GM12891 (cell line): Measurements from ENCODE around the gene PLXND1.
"Not testable (repeated sequence)": the region's sequence is repeated elsewhere in the genome, so short reads cannot be mapped to it uniquely, and the experiment has no call there.

Source experiments
- DNase-seq: peaks from one replicate; pipeline ENCODE4 v3.0.0; 2011; ENCODE audit warnings: low spot score; ENCODE audit not compliant: insufficient read length
- FAIRE-seq: peaks from 2 replicates; lab custom pipeline; 2011; peaks lifted over from hg19 to GRCh38; lab: Jason Lieb, UNC
- PAX5 ChIP-seq: IDR thresholded peaks from 2 replicates; pipeline ENCODE4 v1.6.1; 2011; ENCODE audit warnings: low read length, moderate library complexity, mild to moderate bottlenecking; ENCODE audit not compliant: insufficient read depth, severe bottlenecking
- POLR2A ChIP-seq: IDR thresholded peaks from 2 replicates; pipeline ENCODE4 v1.6.1; 2011; ENCODE audit warnings: low read depth, low read length, control low read depth
- POLR2AphosphoS5 ChIP-seq: IDR thresholded peaks from 2 replicates; pipeline ENCODE4 v1.6.1; 2011; ENCODE audit warnings: low read depth, low read length, control low read depth
- POU2F2 ChIP-seq: IDR thresholded peaks from 2 replicates; pipeline ENCODE4 v1.6.1; 2011; ENCODE audit warnings: low read depth, mild to moderate bottlenecking, control low read depth, low read length, moderate library complexity
- SPI1 ChIP-seq: IDR thresholded peaks from 2 replicates; pipeline ENCODE4 v1.6.1; 2011; ENCODE audit warnings: low read depth, low read length, control low read depth
- TAF1 ChIP-seq: IDR thresholded peaks from 2 replicates; pipeline ENCODE4 v1.6.1; 2011; ENCODE audit warnings: low read depth, low read length, control low read depth

PLXND1 gene

DNA sequence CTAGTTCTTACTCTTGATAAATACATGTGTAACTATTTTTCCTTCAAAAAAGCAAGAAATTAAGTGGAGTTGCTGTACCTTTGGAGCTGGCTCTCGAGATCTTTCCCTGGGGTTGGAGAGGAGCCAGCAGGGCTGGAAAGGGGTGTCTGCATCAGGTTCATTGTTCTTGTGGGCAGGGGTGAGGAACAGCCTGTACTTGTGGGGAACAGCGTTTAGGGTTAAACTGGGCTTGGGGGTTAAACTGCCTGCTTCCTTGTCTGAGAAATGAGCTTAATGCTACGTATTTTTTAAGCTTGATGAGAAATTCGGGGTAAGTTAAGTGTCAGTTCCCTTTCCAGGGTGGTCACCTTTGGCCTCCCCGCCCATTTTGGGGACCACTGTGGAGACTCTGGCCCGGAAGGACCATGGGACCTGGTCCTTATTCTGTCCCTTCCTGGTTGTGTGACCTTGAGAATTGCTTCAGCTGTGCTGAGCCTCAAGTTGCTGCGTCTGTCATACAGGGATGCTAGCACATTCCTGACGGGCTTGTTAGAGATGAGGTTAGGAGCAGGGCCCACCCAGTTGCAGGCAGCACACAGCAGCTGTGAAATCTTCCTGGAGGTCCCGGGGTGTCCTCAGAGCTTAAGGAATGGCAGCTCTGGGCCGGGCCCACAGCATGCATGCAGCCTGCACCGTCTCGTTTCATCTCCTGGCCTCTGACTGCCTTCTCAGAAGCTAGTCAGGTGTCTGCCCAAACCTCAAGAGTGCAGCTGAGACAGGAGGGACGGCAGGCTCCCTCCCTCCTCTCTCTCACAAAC, 51.9 kb downstream of the PLXND1 start:
- no peak for FAIRE-seq
- no peak for TF ChIP-seq PAX5
- TF ChIP-seq SPI1: no peak
- TF ChIP-seq POLR2AphosphoS5: no peak
- no peak for TF ChIP-seq POLR2A
- no peak for DNase-seq

GRCh38 chr3:129553719-129554118, 52.8 kb downstream of the PLXND1 start:
- TF ChIP-seq POLR2AphosphoS5: no peak
- TF ChIP-seq POU2F2: no peak
- no peak for TF ChIP-seq SPI1
- no peak for TF ChIP-seq TAF1
- TF ChIP-seq POLR2A: no peak
- no peak for TF ChIP-seq PAX5
- FAIRE-seq: peak; percentile 64
- DNase-seq: no peak

GRCh38 chr3:129553171-129553570, 53.3 kb downstream of the PLXND1 start:
- DNase-seq (no peak), FAIRE-seq (no peak)
- no peak for TF ChIP-seq TAF1
- TF ChIP-seq SPI1: no peak
- TF ChIP-seq POLR2AphosphoS5: no peak
- TF ChIP-seq POLR2A: no peak
- no peak for TF ChIP-seq POU2F2
- TF ChIP-seq PAX5: no peak

GRCh38 chr3:129552287-129553050, 54.0 kb downstream of the PLXND1 start:
- FAIRE-seq: no peak
- DNase-seq: no peak
- TF ChIP-seq SPI1 (no peak), POLR2A (no peak), TAF1 (no peak), POLR2AphosphoS5 (no peak), PAX5 (no peak), POU2F2 (no peak)

DNA sequence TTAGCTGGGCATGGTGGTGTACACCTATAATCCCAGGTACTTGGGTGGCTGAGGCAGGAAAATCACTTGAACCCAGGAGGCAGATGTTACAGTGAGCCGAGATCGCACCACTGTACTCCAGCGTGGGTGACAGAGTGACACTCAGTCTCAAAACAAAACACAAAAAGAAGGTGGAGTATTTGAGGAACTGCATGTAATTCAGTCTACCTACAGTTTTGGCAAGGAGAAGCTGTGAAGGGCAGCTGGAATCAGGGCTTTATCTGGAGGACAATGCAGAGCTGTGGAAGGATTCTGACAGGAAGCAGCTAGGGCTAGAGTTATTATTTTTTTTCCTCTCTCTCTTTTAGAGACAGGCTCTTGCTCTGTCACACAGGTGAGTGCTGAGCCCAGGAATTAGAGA, 56.7 kb downstream of the PLXND1 start:
- FAIRE-seq: no peak

DNA sequence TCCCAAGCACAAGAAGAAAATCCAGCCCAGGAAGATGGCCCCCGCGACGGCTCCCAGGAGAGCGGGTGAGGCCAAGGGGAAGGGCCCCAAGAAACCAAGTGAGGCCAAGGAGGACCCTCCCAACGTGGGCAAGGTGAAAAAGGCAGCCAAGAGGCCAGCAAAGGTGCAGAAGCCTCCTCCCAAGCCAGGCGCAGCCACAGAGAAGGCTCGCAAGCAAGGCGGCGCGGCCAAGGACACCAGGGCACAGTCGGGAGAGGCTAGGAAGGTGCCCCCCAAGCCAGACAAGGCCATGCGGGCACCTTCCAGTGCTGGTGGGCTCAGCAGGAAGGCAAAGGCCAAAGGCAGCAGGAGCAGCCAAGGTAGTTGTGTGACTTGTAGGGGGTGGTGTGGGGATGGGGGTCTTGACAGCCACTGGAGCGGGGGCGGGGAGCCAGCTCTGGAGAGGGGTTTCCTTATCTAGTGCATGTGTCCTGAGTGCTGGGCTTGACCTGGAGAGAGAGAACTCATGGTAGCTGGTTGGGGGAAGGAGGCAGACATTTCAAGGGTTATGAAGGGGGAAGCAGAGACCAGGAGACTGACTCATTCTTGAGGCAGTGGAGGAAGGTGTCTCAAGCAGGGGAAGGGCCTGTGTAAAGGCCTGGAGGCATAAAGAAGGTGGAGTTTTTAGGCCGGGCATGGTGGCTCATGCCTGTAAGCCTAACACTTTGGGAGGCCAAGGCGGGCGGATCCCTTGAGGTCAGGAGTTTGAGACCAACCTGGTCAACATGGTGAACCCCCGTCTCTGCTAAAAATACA, 57.3 kb downstream of the PLXND1 start:
- FAIRE-seq (no peak), DNase-seq (no peak)
- TF ChIP-seq POU2F2 (no peak), PAX5 (no peak), SPI1 (no peak), POLR2AphosphoS5 (no peak), POLR2A (no peak), TAF1 (no peak)

More for the DNA sequence above, 56.7 kb downstream of the PLXND1 start:
- no peak for TF ChIP-seq POU2F2
- TF ChIP-seq TAF1: no peak
- TF ChIP-seq POLR2AphosphoS5: no peak
- TF ChIP-seq POLR2A: no peak
- no peak for TF ChIP-seq PAX5
- TF ChIP-seq SPI1: no peak
- DNase-seq: no peak

GRCh38 chr3:129548104-129548965, 58.1 kb downstream of the PLXND1 start:
- no peak for FAIRE-seq
- DNase-seq: no peak
- TF ChIP-seq POLR2A: no peak
- no peak for TF ChIP-seq SPI1
- TF ChIP-seq POLR2AphosphoS5: no peak
- no peak for TF ChIP-seq TAF1
- no peak for TF ChIP-seq PAX5
- TF ChIP-seq POU2F2: no peak

- no peak for DNase-seq
- FAIRE-seq: no peak
These were observed 59.2 kb downstream of the PLXND1 start for GRCh38 chr3:129547241-129547640.

DNA sequence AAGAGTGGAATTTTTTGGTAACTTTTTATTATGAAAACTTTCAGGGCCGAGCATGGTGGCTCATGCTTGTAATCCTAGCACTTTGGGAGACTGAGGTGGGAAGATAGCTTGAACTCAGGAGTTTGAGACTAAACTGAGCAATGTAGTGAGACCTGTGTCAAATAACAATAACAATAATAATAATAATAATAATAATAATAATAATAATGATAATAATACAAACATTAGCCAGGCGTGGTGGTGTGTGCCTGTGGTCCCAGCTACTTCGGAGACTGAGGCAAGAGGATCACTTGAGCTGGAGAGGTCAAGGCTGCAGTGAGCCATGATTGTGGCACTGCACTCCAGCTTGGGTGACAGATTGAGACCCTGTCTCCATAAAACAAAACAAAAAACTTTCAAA, 60.5 kb downstream of the PLXND1 start:
- DNase-seq, FAIRE-seq: not testable (repeated sequence)

More at GRCh38 chr3:129547241-129547640, 59.2 kb downstream of the PLXND1 start:
- TF ChIP-seq POU2F2 (no peak), SPI1 (no peak), POLR2AphosphoS5 (no peak), TAF1 (no peak), PAX5 (no peak), POLR2A (no peak)
